Mesenteric fat pad (tissue), 1 donor: ENCODE measurements around the gene AAR2. TPM values are rescaled to one million over a fixed set of nuclear protein-coding genes. Genes with fewer than 3 reads are reported as not detected.

Experiments used
- DNase-seq: peaks from one replicate; pipeline ENCODE4 v3.0.0-alpha.2; 2020; ENCODE audit warnings: low spot score
- total RNA-seq: library from RNA; stranded (reverse); fragmentation: NEBNext Ultra II Directional; extraction: Animal tissue kit (Norgen Biotek cat#: 25700); gene quantifications from one replicate; pipeline ENCODE4 v1.2.1, GENCODE V29; 2021
- donor health status: DM: yes; HTN: yes; CAD: no.

The AAR2 gene
- total RNA-seq, 1 donor from 2014 or later = 27.1 TPM

- DNase-seq = peak; percentile 71
These were observed 39.3 kb downstream of the AAR2 start for GRCh38 chr20:36275441-36276189.

DNA sequence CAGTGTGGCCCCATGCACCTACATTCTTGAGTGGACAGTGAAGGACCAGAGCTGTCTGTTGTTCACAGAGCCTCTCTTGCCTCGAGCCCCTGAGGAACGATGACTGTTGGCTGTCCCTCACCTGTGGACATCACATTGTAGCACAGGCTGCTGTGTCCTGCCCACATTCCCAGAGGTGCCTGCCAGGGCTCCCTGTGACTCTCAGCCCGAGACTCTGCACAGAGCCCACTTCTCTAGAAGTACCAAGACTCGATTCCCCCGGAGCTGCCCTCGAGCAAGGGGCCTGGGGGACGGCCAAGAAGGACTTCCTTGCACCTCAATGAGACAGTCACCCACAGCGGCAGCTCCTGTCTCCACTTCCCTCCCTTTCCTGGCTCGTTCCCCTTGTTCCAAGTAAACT lies 41.3 kb downstream of the AAR2 start:
- no peak for DNase-seq

DNA sequence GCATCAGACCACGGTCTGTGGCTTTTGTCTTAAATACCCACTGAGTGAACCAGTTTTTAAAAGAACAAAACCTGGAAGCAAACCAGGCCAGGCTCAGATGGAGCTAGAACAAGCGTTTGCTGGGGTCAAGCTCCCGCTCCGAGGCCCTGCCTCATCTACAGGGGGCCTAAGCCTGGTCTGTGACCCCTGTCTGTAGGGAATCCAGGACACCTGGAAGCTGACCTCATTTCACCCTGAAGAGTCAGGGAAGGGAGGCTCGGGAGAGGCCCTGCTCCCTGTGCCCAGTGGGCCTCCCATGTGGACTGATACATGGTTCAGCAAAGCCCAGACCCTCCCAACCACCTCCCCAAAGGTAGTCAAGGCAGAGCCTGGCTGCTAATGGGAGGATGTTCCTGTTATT lies 43.1 kb downstream of the AAR2 start:
- DNase-seq = peak; percentile 51

DNA sequence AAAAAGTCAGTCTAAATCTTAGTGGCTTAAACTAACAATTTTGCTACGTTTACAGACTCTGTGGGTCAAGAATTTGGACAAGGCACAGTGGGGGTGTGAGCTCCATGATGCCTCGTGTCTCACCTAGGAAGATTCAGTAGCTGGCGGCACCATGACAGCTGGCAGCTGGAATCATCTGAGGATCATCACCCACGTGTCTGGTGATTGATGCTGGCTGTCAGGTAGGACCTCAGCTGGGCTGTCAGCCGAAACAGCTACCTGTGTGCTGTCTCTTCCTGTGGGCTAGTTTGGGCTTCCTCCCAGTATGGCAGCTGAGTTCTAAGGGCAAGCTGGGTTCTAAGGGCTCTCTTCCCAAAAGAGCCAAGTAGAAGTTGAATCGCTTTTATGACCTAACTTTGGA lies 43.5 kb downstream of the AAR2 start:
- no peak for DNase-seq

- DNase-seq = peak; percentile 67
These were observed 45.6 kb downstream of the AAR2 start for GRCh38 chr20:36281785-36282380.

GRCh38 chr20:36284751-36285150 lies 48.5 kb downstream of the AAR2 start:
- DNase-seq = no peak

- peak; percentile 75 for DNase-seq
These were observed 49.6 kb downstream of the AAR2 start for GRCh38 chr20:36285746-36286447.

DNA sequence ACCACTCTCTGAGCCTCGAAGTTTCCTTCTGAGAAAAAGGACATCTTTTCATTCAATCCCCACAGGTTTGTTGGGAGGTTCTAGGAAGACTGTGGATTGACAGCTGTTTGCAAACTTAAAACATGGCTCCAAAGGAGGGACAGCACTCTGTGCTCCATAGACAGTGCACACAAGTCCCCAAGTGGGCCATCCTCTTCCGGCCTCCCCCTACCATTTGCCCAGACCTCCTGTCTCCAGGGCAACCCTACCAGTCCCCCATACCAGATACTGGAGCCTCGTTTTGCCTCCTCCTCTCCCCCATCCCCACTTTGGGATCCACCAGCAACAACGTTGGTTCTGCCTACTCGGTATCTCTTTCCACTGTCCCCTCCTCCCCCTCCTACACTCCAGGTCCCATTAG lies 61.4 kb downstream of the AAR2 start:
- no peak for DNase-seq

GRCh38 chr20:36298061-36298460 lies 61.8 kb downstream of the AAR2 start:
- no peak for DNase-seq

GRCh38 chr20:36298795-36299339 lies 62.6 kb downstream of the AAR2 start:
- DNase-seq = peak; percentile 69

GRCh38 chr20:36299459-36299858 lies 63.2 kb downstream of the AAR2 start:
- DNase-seq = no peak

DNA sequence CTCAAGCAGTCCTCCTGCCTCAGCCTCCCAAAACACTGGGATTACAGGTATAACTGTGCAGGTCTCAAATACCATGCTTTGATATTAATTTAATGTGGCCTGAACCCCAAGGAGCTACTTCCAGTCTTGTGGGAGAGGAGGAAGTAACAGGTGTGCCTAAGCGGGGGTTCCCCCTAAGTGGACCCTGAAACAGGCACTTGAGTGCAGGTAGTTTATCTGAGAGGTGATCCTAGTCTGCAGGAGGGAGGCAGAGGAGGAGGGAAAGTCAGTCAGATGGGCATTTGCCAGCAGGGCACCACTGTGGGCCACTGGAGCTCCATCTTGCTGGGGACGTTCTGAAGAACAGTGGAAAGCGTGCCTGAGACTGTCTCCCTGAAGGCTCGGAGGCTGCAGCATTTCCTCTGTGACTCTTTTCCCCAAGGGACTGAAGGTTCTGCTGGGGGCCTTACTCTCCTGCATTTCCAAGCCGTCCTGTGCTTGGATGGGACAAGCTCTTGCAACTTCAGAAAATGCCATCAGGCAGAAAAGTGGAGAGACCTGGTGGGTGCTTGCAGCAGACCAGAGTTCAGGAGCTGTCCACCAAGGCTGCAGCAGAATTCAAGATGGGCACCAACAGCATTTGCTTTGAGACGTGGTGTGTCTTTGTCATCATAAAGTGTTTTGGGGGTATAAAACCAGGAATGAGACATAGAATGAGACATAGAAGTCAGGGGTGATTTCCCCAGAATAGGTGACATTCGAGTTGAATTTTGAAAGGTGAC lies 65.3 kb downstream of the AAR2 start:
- DNase-seq = no peak

- peak; percentile 73 for DNase-seq
These were observed 66.8 kb downstream of the AAR2 start for GRCh38 chr20:36303020-36303595.

DNA sequence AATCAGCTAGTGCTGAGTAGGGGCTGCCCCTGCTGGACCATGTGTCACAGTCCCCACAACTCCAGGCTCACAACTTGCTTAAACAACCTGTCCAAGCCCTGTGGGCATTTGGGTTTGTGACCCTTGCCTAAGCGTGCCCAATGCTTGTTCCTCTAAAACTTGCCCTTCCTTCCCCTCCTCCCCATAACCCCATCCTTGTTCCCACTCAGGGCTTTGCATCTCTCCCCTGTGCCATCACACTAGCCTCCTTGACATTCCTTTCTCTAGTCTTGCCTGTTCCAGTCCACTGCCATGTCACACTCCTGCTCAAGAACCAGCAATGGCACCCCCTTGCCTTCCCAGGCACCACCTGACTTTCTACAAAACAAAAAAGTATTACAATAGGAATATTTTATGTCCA lies 67.6 kb downstream of the AAR2 start:
- DNase-seq = peak; percentile 28

- DNase-seq = peak; percentile 47
These were observed 68.7 kb downstream of the AAR2 start for GRCh38 chr20:36304786-36305495.

DNA sequence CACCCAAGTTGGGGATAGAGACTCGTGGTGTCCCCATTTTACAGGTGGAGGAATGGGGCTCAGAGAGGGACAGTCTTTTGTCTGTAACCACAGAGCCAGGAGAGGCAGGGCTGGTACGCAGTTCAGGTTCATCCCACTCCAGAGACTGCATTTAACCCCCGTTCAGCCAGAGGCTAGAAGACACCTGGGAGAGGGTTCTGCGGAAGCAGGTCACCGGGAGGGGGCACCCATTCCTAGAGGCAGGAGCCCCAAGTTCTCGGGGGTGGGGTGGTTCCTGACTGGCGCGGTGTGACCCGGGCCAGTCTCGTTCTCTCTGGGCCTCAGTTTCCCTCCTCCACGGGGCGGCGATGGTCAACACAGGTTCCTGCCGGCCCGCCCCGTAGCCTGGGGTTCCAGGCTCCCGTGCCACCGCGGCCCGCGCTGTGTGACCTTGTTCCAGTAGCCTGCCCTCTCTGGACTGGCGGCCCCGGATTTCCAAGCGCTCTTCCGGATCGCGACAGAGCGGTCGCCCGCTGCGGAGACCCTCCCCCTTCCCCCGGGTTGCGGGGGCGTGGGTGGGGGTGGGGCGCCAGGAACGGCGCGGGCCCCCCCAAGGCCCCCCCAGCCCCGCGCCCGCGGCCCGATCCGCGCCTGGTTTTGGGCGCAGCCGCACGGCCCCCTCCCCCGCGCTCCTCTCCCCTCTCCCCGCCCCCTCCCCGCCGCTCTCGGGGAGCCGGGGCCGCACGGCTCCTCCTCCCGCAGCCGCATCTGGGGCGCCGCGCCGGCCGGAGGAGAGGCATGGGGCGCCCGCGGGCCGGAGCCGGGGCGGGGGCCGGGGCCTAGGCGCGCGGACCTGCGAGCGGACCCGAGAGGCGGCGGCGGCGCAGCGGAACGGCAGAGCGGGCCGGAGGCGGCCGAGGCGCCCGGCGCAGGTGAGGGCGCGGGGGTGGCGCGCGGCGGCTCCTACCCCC lies 69.6 kb downstream of the AAR2 start, which contains the start of gene DLGAP4:
Gene DLGAP4 (plus strand): TSS at position 738 of the 950 bp plus-strand sequence. CDS start 125,379 bp downstream, outside the sequence.
- DNase-seq = peak; percentile 62
